ENCODE measurements around the gene OSBPL3.

OSBPL3 gene

GRCh38 chr7:24754906-24755506, 225.0 kb downstream of the OSBPL3 start:
- DNase-seq: no peak

- DNase-seq: no peak
Observed at GRCh38 chr7:24752073-24752800, 227.7 kb downstream of the OSBPL3 start.

- no peak for DNase-seq
Observed at GRCh38 chr7:24751484-24751883, 228.5 kb downstream of the OSBPL3 start.

GRCh38 chr7:24750441-24751055, 229.4 kb downstream of the OSBPL3 start:
- no peak for DNase-seq

- no peak for DNase-seq
Observed at GRCh38 chr7:24748521-24748920, 231.5 kb downstream of the OSBPL3 start.
